Right lobe of liver (tissue), 4 donors: ENCODE data around the gene MACROD2.

Experiments
- POLR2A ChIP-seq: fragments of 450-650 bp; IDR thresholded peaks from one replicate; pipeline ENCODE4 v1.6.1; 2017; ENCODE audit warnings: antibody characterized with exemption, mild to moderate bottlenecking
- TF ChIP-seq, protein P1 (sequence below), 4 donors: fragments of 200-600 bp in 3 of 4; fragments of 450-650 bp in 1 of 4; IDR thresholded peaks; one replicate each; pipeline versions ENCODE4 v1.5.1 to v1.8.0; 2016 to 2022; ENCODE audit warnings: antibody characterized with exemption in 4 of 4, mild to moderate bottlenecking in 2 of 4
- donor health status: DM: no; HTN: no; CAD: no.
- donor health status: DM: no; HTN: no; CAD: no.
- donor health status: DM: no; HTN: yes; CAD: no.

DNA sequence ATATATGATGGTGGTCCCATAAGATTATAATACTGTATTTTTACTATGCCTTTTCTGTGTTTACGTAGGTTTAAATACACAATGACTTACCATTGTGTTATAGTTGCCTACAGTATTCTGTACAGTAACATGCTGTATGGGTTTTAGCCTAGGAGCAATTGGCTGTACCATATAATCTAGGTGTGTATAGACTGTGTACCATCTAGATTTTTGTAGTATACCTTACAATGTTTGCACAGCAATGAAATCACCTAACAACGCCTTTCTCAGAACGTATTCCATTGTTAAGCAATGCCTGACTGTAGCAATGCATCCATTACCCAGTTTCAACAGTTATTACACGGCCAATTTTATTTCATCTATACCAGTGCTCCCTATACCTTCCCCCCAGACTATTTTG is 10.7 kb downstream of the MACROD2 start:
- TF ChIP-seq, protein P1, sequence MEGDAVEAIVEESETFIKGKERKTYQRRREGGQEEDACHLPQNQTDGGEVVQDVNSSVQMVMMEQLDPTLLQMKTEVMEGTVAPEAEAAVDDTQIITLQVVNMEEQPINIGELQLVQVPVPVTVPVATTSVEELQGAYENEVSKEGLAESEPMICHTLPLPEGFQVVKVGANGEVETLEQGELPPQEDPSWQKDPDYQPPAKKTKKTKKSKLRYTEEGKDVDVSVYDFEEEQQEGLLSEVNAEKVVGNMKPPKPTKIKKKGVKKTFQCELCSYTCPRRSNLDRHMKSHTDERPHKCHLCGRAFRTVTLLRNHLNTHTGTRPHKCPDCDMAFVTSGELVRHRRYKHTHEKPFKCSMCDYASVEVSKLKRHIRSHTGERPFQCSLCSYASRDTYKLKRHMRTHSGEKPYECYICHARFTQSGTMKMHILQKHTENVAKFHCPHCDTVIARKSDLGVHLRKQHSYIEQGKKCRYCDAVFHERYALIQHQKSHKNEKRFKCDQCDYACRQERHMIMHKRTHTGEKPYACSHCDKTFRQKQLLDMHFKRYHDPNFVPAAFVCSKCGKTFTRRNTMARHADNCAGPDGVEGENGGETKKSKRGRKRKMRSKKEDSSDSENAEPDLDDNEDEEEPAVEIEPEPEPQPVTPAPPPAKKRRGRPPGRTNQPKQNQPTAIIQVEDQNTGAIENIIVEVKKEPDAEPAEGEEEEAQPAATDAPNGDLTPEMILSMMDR (IDR thresholded peaks at IDR 0.05): no peak
- no peak for TF ChIP-seq POLR2A
